HepG2 (cell line): ENCODE measurements around the gene RMI2. TPM values are rescaled to one million over a fixed set of nuclear protein-coding genes. Genes with fewer than 3 reads are reported as not detected.

Source experiments
- MEIS1 ChIP-seq: sonication (generic); formaldehyde crosslinking; IDR thresholded peaks from 2 replicates; pipeline ENCODE4 v1.9.0; 2021; ENCODE audit warnings: mild to moderate bottlenecking, missing genetic modification reagents, moderate library complexity, borderline replicate concordance
- PHF5A ChIP-seq: IDR thresholded peaks from one replicate; pipeline ENCODE4 v1.6.1; 2018; ENCODE audit warnings: low read depth, missing genetic modification reagents; ENCODE audit not compliant: unreplicated experiment
- RAD51 ChIP-seq: fragments of 450-650 bp; IDR thresholded peaks from 2 replicates; pipeline ENCODE4 v1.6.1; 2016; ENCODE audit warnings: borderline replicate concordance
- TBX3 ChIP-seq: fragments of 450-650 bp; IDR thresholded peaks from 2 replicates; pipeline ENCODE4 v1.6.1; 2017; ENCODE audit warnings: antibody characterized with exemption, mild to moderate bottlenecking, inconsistent platforms, borderline replicate concordance
- THYN1 ChIP-seq: sonication (generic); formaldehyde crosslinking; IDR thresholded peaks from 2 replicates; pipeline ENCODE4 v1.8.1; 2023; ENCODE audit warnings: low read depth, mild to moderate bottlenecking, moderate library complexity, missing genetic modification reagents, borderline replicate concordance
- ZBTB7B ChIP-seq: sonication (generic); formaldehyde crosslinking; IDR thresholded peaks from 2 replicates; pipeline ENCODE4 v1.4.0; 2020; ENCODE audit warnings: missing genetic modification reagents
- ZFP1 ChIP-seq: IDR thresholded peaks from 2 replicates; pipeline ENCODE4 v1.6.1; 2016
- ZFY ChIP-seq: sonication (generic); formaldehyde crosslinking; IDR thresholded peaks from 2 replicates; pipeline ENCODE4 v1.4.0; 2020; ENCODE audit warnings: missing genetic modification reagents
- ZNF3 ChIP-seq: IDR thresholded peaks from 2 replicates; pipeline ENCODE4 v1.7.0; 2017; ENCODE audit warnings: inconsistent platforms
- ZNF337 ChIP-seq: sonication (generic); formaldehyde crosslinking; IDR thresholded peaks from 2 replicates; pipeline ENCODE4 v1.5.1; 2020; ENCODE audit warnings: missing genetic modification reagents, low read depth, mild to moderate bottlenecking, borderline replicate concordance
- ZNF703 ChIP-seq: sonication (generic); formaldehyde crosslinking; IDR thresholded peaks from 2 replicates; pipeline ENCODE4 v1.5.1; 2020; ENCODE audit warnings: missing genetic modification reagents, mild to moderate bottlenecking, moderate library complexity, borderline replicate concordance
- ZSCAN21 ChIP-seq: sonication (generic); formaldehyde crosslinking; IDR thresholded peaks from 2 replicates; pipeline ENCODE4 v1.8.0; 2022; ENCODE audit warnings: mild to moderate bottlenecking, missing genetic modification reagents, moderate library complexity, borderline replicate concordance
- polyA plus RNA-seq, 8 experiments: library from polyadenylated mRNA; depleted of rRNA in 3 of 8; stranded (reverse) in 7 of 8; unstranded in 1 of 8; fragments of >200 nt; fragmentation: Illumina TruSeq in 4 of 8; extraction: Trizol in 4 of 8; gene quantifications; 2 replicates each; pipeline versions ENCODE4 v1.2.1 to v1.2.3, GENCODE V29; 2011 to 2016; ENCODE audit warnings: low read depth in 4 of 8, missing spikeins in 1 of 8, mixed read lengths in 1 of 8; ENCODE audit not compliant: insufficient read depth in 1 of 8
- total RNA-seq, 5 experiments: library from RNA; depleted of rRNA; stranded (reverse); fragments of >200 nt; fragmentation: Illumina TruSeq; extraction: Trizol; gene quantifications; 2 replicates each; pipeline ENCODE4 v1.2.3, GENCODE V29; 2016; ENCODE audit warnings: low read depth in 1 of 5
- TF ChIP-seq, protein P1 (sequence below): sonication (generic); formaldehyde crosslinking; IDR thresholded peaks from 2 replicates; pipeline ENCODE4 v1.5.0; 2020; ENCODE audit warnings: mild to moderate bottlenecking, missing genetic modification reagents, borderline replicate concordance
- TF ChIP-seq, protein P2 (sequence below): sonication (generic); formaldehyde crosslinking; IDR thresholded peaks from 2 replicates; pipeline ENCODE4 v1.8.1; 2022; ENCODE audit warnings: mild to moderate bottlenecking, missing genetic modification reagents
- TF ChIP-seq, protein P3 (sequence below): sonication (generic); formaldehyde crosslinking; IDR thresholded peaks from 2 replicates; pipeline ENCODE4 v1.4.0; 2020; ENCODE audit warnings: missing genetic modification reagents, borderline replicate concordance

RMI2 gene
- total and polyA plus RNA-seq, 2 of the 13 experiments (the other 11 are each of a cell fraction or from before 2014, with no cell fraction given) = 24.5 to 55.7 TPM

DNA sequence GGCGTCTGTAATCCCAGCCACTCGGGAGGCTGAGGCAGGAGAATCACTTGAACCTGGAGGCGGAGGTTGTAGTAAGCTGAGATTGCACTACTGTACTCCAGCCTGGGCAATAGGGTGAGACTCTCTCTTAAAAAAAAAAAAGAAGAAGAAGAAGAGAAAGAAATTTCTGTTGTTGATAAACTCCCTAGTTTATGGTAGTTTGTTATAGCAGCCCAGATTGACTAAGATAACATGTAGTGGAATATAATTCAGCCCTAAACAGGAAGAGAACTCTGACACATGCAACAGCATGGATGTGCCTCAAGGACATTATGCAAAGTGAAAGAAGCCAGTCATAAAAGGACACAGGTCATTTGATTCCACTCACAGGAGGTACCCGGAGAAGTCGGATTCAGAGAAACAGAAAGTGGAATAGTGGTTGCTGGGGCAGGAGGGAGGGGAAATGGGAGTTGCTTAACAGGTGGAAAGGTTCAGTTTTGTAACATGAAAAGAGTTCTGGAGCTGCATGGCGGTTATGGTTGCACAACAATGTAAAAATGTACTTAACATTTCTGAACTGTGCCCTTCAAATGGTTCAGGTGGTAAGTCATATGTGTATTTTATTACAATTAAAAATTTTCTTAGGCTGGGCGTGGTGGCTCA lies 38.1 kb upstream of the RMI2 start (continued):
- TF ChIP-seq, protein P1, sequence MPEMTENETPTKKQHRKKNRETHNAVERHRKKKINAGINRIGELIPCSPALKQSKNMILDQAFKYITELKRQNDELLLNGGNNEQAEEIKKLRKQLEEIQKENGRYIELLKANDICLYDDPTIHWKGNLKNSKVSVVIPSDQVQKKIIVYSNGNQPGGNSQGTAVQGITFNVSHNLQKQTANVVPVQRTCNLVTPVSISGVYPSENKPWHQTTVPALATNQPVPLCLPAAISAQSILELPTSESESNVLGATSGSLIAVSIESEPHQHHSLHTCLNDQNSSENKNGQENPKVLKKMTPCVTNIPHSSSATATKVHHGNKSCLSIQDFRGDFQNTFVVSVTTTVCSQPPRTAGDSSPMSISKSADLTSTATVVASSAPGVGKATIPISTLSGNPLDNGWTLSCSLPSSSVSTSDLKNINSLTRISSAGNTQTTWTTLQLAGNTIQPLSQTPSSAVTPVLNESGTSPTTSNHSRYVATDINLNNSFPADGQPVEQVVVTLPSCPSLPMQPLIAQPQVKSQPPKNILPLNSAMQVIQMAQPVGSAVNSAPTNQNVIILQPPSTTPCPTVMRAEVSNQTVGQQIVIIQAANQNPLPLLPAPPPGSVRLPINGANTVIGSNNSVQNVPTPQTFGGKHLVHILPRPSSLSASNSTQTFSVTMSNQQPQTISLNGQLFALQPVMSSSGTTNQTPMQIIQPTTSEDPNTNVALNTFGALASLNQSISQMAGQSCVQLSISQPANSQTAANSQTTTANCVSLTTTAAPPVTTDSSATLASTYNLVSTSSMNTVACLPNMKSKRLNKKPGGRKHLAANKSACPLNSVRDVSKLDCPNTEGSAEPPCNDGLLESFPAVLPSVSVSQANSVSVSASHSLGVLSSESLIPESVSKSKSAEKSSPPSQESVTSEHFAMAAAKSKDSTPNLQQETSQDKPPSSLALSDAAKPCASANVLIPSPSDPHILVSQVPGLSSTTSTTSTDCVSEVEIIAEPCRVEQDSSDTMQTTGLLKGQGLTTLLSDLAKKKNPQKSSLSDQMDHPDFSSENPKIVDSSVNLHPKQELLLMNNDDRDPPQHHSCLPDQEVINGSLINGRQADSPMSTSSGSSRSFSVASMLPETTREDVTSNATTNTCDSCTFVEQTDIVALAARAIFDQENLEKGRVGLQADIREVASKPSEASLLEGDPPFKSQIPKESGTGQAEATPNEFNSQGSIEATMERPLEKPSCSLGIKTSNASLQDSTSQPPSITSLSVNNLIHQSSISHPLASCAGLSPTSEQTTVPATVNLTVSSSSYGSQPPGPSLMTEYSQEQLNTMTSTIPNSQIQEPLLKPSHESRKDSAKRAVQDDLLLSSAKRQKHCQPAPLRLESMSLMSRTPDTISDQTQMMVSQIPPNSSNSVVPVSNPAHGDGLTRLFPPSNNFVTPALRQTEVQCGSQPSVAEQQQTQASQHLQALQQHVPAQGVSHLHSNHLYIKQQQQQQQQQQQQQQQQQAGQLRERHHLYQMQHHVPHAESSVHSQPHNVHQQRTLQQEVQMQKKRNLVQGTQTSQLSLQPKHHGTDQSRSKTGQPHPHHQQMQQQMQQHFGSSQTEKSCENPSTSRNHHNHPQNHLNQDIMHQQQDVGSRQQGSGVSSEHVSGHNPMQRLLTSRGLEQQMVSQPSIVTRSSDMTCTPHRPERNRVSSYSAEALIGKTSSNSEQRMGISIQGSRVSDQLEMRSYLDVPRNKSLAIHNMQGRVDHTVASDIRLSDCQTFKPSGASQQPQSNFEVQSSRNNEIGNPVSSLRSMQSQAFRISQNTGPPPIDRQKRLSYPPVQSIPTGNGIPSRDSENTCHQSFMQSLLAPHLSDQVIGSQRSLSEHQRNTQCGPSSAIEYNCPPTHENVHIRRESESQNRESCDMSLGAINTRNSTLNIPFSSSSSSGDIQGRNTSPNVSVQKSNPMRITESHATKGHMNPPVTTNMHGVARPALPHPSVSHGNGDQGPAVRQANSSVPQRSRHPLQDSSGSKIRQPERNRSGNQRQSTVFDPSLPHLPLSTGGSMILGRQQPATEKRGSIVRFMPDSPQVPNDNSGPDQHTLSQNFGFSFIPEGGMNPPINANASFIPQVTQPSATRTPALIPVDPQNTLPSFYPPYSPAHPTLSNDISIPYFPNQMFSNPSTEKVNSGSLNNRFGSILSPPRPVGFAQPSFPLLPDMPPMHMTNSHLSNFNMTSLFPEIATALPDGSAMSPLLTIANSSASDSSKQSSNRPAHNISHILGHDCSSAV (CRISPR knock-in tag) = no peak
- TF ChIP-seq ZFP1 (CRISPR knock-in tag) (peak; percentile 91), ZNF703 (CRISPR knock-in tag) (no peak), RAD51 (no peak), ZSCAN21 (CRISPR knock-in tag) (peak; percentile 92; the same call in 1 of the 2 replicates), ZFY (CRISPR knock-in tag) (0 out of 2 replicates have a peak, but pooled peaks have one; percentile 23), MEIS1 (CRISPR knock-in tag) (no peak), THYN1 (CRISPR knock-in tag) (peak; percentile 23; the same call in 1 of the 2 replicates), PHF5A (CRISPR knock-in tag) (peak; percentile 76), ZNF337 (CRISPR knock-in tag) (no peak; the same call in 1 of the 2 replicates), ZBTB7B (peak; percentile 78; the same call in 1 of the 2 replicates), ZNF3 (CRISPR knock-in tag) (peak; percentile 90), TBX3 (0 out of 2 replicates have a peak, but pooled peaks have one; percentile 36)
- TF ChIP-seq, protein P2, sequence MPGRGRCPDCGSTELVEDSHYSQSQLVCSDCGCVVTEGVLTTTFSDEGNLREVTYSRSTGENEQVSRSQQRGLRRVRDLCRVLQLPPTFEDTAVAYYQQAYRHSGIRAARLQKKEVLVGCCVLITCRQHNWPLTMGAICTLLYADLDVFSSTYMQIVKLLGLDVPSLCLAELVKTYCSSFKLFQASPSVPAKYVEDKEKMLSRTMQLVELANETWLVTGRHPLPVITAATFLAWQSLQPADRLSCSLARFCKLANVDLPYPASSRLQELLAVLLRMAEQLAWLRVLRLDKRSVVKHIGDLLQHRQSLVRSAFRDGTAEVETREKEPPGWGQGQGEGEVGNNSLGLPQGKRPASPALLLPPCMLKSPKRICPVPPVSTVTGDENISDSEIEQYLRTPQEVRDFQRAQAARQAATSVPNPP = peak; percentile 83; the same call in 1 of the 2 replicates
- TF ChIP-seq, protein P3, sequence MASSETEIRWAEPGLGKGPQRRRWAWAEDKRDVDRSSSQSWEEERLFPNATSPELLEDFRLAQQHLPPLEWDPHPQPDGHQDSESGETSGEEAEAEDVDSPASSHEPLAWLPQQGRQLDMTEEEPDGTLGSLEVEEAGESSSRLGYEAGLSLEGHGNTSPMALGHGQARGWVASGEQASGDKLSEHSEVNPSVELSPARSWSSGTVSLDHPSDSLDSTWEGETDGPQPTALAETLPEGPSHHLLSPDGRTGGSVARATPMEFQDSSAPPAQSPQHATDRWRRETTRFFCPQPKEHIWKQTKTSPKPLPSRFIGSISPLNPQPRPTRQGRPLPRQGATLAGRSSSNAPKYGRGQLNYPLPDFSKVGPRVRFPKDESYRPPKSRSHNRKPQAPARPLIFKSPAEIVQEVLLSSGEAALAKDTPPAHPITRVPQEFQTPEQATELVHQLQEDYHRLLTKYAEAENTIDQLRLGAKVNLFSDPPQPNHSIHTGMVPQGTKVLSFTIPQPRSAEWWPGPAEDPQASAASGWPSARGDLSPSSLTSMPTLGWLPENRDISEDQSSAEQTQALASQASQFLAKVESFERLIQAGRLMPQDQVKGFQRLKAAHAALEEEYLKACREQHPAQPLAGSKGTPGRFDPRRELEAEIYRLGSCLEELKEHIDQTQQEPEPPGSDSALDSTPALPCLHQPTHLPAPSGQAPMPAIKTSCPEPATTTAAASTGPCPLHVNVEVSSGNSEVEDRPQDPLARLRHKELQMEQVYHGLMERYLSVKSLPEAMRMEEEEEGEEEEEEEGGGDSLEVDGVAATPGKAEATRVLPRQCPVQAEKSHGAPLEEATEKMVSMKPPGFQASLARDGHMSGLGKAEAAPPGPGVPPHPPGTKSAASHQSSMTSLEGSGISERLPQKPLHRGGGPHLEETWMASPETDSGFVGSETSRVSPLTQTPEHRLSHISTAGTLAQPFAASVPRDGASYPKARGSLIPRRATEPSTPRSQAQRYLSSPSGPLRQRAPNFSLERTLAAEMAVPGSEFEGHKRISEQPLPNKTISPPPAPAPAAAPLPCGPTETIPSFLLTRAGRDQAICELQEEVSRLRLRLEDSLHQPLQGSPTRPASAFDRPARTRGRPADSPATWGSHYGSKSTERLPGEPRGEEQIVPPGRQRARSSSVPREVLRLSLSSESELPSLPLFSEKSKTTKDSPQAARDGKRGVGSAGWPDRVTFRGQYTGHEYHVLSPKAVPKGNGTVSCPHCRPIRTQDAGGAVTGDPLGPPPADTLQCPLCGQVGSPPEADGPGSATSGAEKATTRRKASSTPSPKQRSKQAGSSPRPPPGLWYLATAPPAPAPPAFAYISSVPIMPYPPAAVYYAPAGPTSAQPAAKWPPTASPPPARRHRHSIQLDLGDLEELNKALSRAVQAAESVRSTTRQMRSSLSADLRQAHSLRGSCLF = no peak
